Stomach (tissue), 4 donors: ENCODE data around the gene VWA7.

Experiments
- CTCF ChIP-seq, 7 experiments: fragments of 450-650 bp in 4 of 7; fragments of 200-600 bp in 3 of 7; sonication (generic) in 3 of 7; IDR thresholded peaks; one replicate each; pipeline ENCODE4 v1.5.1; 2016 to 2019; ENCODE audit warnings: antibody characterized with exemption in 7 of 7, control low read depth in 2 of 7, mild to moderate bottlenecking in 1 of 7
- EP300 ChIP-seq: sonication (generic); formaldehyde crosslinking; IDR thresholded peaks from one replicate; pipeline ENCODE4 v1.6.1; 2017; ENCODE audit warnings: antibody characterized with exemption
- POLR2AphosphoS5 ChIP-seq, 3 donors: sonication (generic); formaldehyde crosslinking; IDR thresholded peaks; one replicate each; pipeline ENCODE4 v1.6.1; 2016; ENCODE audit warnings: antibody characterized with exemption in 3 of 3

- TF ChIP-seq CTCF (IDR thresholded peaks at IDR 0.05) (no peak), POLR2AphosphoS5 (IDR thresholded peaks at IDR 0.05) (peak in 2 of 3 donors; percentile 57 to 74), EP300 (no peak)
These were observed 42.2 kb downstream of the VWA7 start for GRCh38 chr6:31734821-31735406.
